ENCODE results near the gene SND1.

DNA sequence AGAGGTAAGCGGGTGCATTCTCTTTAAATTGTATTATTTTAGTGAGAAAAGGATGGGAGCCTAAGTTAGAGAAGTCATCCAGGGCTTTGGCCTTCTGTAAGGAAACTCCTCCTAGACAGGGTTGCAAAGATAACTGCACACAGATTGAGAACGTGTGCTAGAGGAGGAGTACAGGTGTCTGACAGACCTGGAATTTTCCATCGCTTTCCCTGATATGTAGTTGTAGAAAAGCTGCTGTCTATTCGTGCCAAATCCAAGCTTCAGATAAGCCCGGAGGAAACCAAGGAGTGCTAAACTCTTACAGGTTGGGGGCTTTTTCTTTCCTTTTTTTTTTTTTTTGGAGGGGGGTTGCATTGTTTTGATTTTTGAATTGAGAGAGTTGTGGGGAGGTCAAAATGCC, 356.1 kb downstream of the SND1 start:
- TF ChIP-seq ARNT (IDR thresholded peaks at IDR 0.05) = no peak
- no peak for TF ChIP-seq ZNF384 (IDR thresholded peaks at IDR 0.05)
- TF ChIP-seq SUZ12 (IDR thresholded peaks at IDR 0.05) = no peak
- TF ChIP-seq FOXM1 (IDR thresholded peaks at IDR 0.05; ENCODE audit: borderline replicate concordance) = no peak
- TF ChIP-seq SP1 (IDR thresholded peaks at IDR 0.05) = no peak
- no peak for TF ChIP-seq FOXK2 (IDR thresholded peaks at IDR 0.05)
- TF ChIP-seq ELF4 (IDR thresholded peaks at IDR 0.05) = no peak
- TF ChIP-seq, protein P1, sequence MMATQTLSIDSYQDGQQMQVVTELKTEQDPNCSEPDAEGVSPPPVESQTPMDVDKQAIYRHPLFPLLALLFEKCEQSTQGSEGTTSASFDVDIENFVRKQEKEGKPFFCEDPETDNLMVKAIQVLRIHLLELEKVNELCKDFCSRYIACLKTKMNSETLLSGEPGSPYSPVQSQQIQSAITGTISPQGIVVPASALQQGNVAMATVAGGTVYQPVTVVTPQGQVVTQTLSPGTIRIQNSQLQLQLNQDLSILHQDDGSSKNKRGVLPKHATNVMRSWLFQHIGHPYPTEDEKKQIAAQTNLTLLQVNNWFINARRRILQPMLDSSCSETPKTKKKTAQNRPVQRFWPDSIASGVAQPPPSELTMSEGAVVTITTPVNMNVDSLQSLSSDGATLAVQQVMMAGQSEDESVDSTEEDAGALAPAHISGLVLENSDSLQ (IDR thresholded peaks at IDR 0.05) = no peak
- no peak for TF ChIP-seq BHLHE40 (IDR thresholded peaks at IDR 0.05; ENCODE audit: borderline replicate concordance)
- no peak for TF ChIP-seq FOXA1 (IDR thresholded peaks at IDR 0.05)
